Endothelial cell (in vitro differentiated cells): ENCODE data around the gene KAZN. TPM values are rescaled to one million over a fixed set of nuclear protein-coding genes. Genes with fewer than 3 reads are reported as not detected.

Experiments used
- DNase-seq: peaks from one replicate; pipeline ENCODE4 v3.0.0; 2021; ENCODE audit warnings: low spot score
- H3K27ac Mint-ChIP-seq: one replicate; pipeline ENCODE4 v1.8.0; 2021; ENCODE audit warnings: mixed read lengths, inconsistent platforms; ENCODE audit not compliant: unreplicated experiment
- H3K27me3 Mint-ChIP-seq: one replicate; pipeline ENCODE4 v1.8.0; 2021; ENCODE audit warnings: mild to moderate bottlenecking, moderate library complexity, mixed read lengths, inconsistent platforms; ENCODE audit not compliant: unreplicated experiment
- H3K36me3 Mint-ChIP-seq: one replicate; pipeline ENCODE4 v1.8.0; 2021; ENCODE audit warnings: mild to moderate bottlenecking, low read depth, mixed read lengths, inconsistent platforms; ENCODE audit not compliant: unreplicated experiment
- H3K4me1 Mint-ChIP-seq: one replicate; pipeline ENCODE4 v1.8.0; 2021; ENCODE audit warnings: mild to moderate bottlenecking, mixed read lengths, inconsistent platforms; ENCODE audit not compliant: unreplicated experiment
- H3K4me3 Mint-ChIP-seq: one replicate; pipeline ENCODE4 v1.8.0; 2021; ENCODE audit warnings: mild to moderate bottlenecking, mixed read lengths, inconsistent platforms; ENCODE audit not compliant: unreplicated experiment
- H3K9me3 Mint-ChIP-seq: one replicate; pipeline ENCODE4 v1.8.0; 2021; ENCODE audit warnings: mixed read lengths, inconsistent platforms; ENCODE audit not compliant: unreplicated experiment
- total RNA-seq: library from RNA; stranded (reverse); fragmentation: NEBNext Ultra II Directional; extraction: Animal tissue kit (Norgen Biotek cat#: 25700); gene quantifications from one replicate; pipeline ENCODE4 v1.2.1, GENCODE V29; 2021; ENCODE audit not compliant: unreplicated experiment
- TF ChIP-seq, protein P1 (sequence below): fragments of 200-600 bp; sonication (generic); IDR thresholded peaks from one replicate; pipeline ENCODE4 v1.5.0; 2021; ENCODE audit warnings: antibody characterized with exemption; ENCODE audit not compliant: unreplicated experiment

KAZN gene
- total RNA-seq, 1 donor from 2014 or later = 10.1 TPM

DNA sequence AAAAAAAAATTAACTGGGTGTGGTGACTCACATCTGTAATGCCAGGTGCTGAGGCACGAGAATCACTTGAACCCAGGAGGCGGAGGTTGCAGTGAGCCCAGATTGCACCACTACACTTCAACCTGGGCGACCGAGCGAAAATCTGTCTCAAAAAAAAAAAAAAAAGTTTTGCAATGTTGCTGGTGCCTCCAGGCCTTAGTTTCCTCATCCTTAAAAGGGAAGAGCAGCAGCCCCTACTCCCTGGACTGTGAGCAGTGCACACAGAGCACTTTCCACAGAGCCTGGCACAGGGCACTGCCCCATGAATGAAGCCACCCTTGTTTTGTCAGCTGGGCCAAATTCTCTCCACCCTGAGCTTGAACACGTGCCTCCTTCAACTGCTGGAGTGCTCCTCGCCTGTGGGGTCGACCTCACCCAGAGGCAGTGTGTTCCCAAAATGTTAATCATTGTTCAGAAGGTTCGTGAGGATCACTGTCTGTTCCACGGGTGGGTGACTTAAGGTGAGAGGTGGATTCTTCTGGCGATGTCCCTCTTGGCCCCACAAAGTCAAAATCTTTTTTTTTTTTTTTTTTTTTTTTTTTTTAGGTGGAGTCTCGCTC lies 402.9 kb downstream of the KAZN start:
- TF ChIP-seq, protein P1, sequence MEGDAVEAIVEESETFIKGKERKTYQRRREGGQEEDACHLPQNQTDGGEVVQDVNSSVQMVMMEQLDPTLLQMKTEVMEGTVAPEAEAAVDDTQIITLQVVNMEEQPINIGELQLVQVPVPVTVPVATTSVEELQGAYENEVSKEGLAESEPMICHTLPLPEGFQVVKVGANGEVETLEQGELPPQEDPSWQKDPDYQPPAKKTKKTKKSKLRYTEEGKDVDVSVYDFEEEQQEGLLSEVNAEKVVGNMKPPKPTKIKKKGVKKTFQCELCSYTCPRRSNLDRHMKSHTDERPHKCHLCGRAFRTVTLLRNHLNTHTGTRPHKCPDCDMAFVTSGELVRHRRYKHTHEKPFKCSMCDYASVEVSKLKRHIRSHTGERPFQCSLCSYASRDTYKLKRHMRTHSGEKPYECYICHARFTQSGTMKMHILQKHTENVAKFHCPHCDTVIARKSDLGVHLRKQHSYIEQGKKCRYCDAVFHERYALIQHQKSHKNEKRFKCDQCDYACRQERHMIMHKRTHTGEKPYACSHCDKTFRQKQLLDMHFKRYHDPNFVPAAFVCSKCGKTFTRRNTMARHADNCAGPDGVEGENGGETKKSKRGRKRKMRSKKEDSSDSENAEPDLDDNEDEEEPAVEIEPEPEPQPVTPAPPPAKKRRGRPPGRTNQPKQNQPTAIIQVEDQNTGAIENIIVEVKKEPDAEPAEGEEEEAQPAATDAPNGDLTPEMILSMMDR = no peak
- peaks cover 3% of the 10 kb centered on the region for H3K36me3 Mint-ChIP-seq
- no peak for DNase-seq
- no peaks in the 10 kb centered on the region for H3K9me3 Mint-ChIP-seq
- no peak overlapping the region for H3K27ac Mint-ChIP-seq
- peaks cover 23% of the 10 kb centered on the region for H3K4me1 Mint-ChIP-seq
- H3K4me3 Mint-ChIP-seq = no peak overlapping the region
- H3K27me3 Mint-ChIP-seq = peaks cover 3% of the 10 kb centered on the region

DNA sequence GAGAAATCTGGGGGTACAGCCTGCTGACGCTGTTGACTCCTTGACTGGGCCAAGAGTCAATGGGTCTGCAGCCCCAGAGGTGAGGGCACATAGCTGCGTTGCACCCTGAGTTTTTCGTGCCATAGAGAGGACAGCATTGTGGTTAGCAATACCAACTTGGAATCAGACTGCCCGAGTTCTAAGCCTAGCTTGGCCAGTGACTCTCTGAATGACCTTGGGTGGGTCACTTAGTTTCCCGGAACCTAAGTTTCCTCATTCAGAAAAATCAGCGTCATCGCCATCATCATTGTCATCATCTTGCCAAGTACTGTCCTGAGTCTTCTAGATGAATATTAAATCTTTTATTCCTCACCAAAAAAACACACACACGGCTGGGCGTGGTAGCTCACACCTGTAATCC lies 403.8 kb downstream of the KAZN start:
- peaks cover 22% of the 10 kb centered on the region for H3K4me1 Mint-ChIP-seq
- no peaks in the 10 kb centered on the region for H3K36me3 Mint-ChIP-seq
- H3K4me3 Mint-ChIP-seq = no peak overlapping the region
- no peaks in the 10 kb centered on the region for H3K9me3 Mint-ChIP-seq
- TF ChIP-seq, protein P1 = no peak
- DNase-seq = no peak
- H3K27ac Mint-ChIP-seq = no peak overlapping the region
- H3K27me3 Mint-ChIP-seq = peaks cover 4% of the 10 kb centered on the region

DNA sequence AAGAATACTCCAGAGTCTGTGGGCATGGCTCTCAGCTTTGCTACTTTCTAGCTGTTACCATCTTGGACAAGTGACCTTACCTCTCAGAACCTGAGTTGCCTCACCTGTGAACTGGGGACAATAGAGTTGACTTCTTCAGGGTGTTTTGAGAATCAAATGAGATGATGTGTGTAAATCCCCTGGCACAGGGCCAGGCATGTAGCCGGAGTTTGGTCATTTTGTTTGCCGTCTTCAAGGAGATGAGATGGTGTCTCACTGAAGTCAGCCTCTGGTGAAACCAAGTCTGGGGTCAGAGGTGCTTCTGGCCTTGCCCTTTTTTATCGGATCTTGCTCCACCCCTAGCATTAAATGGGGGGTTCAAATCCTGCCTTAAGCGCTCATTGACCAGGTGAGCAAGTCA lies 405.9 kb downstream of the KAZN start:
- Mint-ChIP-seq H3K9me3 (no peaks in the 10 kb centered on the region), H3K4me3 (no peak overlapping the region), H3K27me3 (peaks cover 6% of the 10 kb centered on the region), H3K27ac (no peak overlapping the region), H3K4me1 (peaks cover 41% of the 10 kb centered on the region), H3K36me3 (no peaks in the 10 kb centered on the region)
- TF ChIP-seq, protein P1 = no peak
- DNase-seq = no peak

DNA sequence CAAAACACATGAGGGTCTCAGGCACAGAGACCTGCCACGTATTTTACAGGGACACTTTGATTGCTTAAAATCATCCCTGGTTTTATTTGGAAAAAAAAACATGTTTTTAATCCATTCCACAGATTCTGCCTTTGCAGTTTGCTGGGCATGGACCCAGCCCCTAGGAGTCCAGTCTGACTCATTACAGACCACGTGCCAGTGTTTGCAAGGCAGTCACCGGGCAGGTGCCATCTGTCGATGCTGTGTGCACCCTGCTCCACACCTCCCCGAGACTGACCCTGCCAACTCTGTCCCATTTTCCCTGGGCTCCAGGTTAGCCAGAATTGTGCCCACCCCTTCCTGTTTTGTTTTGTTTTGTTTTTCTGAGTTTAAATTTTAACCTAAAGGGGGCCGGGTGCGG lies 406.6 kb downstream of the KAZN start:
- Mint-ChIP-seq H3K27ac (no peak overlapping the region), H3K4me1 (peaks cover 45% of the 10 kb centered on the region)
- TF ChIP-seq, protein P1 = no peak

DNA sequence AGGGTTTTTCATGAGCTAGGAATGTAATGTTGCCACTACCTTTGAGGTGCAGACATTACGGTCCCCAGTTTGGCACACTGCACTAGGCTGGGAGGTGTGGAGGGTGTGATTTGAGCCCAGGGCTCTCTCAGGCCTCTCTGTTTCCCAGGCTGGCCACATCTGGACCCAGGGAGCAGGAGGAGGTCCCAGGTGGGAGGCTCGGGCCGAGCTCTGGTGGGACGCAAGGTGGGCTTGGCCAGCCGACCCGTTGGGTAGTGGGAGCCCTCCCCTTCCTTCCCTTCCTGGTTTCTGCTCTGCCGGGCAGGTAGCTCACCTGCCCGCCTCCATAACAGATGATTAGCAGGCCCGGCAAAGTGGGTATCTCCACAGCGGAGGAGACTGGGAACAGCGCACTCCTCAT lies 408.9 kb downstream of the KAZN start:
- Mint-ChIP-seq H3K36me3 (no peaks in the 10 kb centered on the region), H3K4me3 (no peak overlapping the region), H3K9me3 (no peaks in the 10 kb centered on the region), H3K4me1 (peaks cover 45% of the 10 kb centered on the region), H3K27ac (peak overlapping the region; percentile 99), H3K27me3 (peaks cover 6% of the 10 kb centered on the region)
- no peak for DNase-seq
- TF ChIP-seq, protein P1 = no peak

More for the DNA sequence above, 406.6 kb downstream of the KAZN start:
- no peak for DNase-seq
- Mint-ChIP-seq H3K27me3 (peaks cover 6% of the 10 kb centered on the region), H3K4me3 (no peak overlapping the region), H3K36me3 (no peaks in the 10 kb centered on the region), H3K9me3 (no peaks in the 10 kb centered on the region)
